ENCODE data around the gene UQCRQ.
A peak's percentile ranks its signal among the peaks of the same experiment; 100 is the strongest.

DNA sequence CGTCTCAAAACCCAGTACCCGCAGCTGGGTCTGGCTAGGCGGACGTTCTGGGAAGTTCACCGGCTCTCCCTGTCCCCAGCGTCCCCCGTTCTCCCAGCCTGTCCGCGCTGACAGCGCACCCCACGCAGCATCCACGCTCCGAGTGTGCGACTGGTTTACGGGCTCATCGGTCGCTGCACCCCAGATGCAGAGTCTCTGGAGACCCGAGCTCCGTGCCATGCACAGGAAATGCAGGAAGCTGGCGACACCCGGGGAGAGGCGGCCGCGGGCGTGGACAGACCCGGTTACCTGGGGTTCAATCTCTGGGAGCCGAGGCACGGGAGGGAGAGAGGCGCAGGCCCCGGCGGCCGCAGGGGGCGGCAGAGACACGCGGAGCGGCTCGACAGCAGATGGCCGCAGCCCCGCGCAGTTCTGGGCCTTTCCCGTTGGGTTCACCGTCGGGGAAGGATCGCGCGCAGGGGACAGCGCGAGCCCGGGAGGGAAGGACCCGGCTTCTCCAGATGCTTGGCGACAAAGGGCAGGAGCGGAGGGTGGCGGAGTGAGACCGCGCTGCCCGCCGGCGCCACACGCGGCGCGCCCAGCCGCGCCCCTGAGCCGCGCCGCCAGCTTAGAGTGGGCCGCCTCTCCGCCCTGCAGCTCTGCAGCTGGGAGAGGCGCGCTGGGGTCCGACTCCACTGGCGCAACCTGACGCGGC lies 36.6 kb upstream of the UQCRQ start:
- TF ChIP-seq TAF1 (IDR thresholded peaks at IDR 0.05; ENCODE audit: low read depth) (no peak), EP300 (IDR thresholded peaks at IDR 0.05; ENCODE audit: borderline replicate concordance) (no peak), TCF12 (IDR thresholded peaks at IDR 0.05; ENCODE audit: low read depth) (0 out of 2 replicates have a peak, but pooled peaks have one; percentile 38), CEBPB (IDR thresholded peaks at IDR 0.05) (no peak), YY1 (IDR thresholded peaks at IDR 0.05; ENCODE audit: low read depth) (no peak; the same call in 1 of the 2 replicates), ZBTB7A (IDR thresholded peaks at IDR 0.05; ENCODE audit: low read depth) (peak; percentile 59; the same call in 1 of the 2 replicates), FOXM1 (IDR thresholded peaks at IDR 0.05; ENCODE audit: borderline replicate concordance, low read depth) (no peak; the same call in 1 of the 2 replicates)
- TF ChIP-seq, protein P1, sequence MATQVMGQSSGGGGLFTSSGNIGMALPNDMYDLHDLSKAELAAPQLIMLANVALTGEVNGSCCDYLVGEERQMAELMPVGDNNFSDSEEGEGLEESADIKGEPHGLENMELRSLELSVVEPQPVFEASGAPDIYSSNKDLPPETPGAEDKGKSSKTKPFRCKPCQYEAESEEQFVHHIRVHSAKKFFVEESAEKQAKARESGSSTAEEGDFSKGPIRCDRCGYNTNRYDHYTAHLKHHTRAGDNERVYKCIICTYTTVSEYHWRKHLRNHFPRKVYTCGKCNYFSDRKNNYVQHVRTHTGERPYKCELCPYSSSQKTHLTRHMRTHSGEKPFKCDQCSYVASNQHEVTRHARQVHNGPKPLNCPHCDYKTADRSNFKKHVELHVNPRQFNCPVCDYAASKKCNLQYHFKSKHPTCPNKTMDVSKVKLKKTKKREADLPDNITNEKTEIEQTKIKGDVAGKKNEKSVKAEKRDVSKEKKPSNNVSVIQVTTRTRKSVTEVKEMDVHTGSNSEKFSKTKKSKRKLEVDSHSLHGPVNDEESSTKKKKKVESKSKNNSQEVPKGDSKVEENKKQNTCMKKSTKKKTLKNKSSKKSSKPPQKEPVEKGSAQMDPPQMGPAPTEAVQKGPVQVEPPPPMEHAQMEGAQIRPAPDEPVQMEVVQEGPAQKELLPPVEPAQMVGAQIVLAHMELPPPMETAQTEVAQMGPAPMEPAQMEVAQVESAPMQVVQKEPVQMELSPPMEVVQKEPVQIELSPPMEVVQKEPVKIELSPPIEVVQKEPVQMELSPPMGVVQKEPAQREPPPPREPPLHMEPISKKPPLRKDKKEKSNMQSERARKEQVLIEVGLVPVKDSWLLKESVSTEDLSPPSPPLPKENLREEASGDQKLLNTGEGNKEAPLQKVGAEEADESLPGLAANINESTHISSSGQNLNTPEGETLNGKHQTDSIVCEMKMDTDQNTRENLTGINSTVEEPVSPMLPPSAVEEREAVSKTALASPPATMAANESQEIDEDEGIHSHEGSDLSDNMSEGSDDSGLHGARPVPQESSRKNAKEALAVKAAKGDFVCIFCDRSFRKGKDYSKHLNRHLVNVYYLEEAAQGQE (IDR thresholded peaks at IDR 0.05; ENCODE audit: low read depth): no peak; the same call in 1 of the 2 replicates
